Gastroesophageal sphincter (tissue), 4 donors: Measurements from ENCODE around the gene HOXD8. TPM values are rescaled to one million over a fixed set of nuclear protein-coding genes. Genes with fewer than 3 reads are reported as not detected.

ENCODE experiments used
- ATAC-seq: fragments of 150-250 bp; one replicate; pipeline ENCODE4 v1.9.1; 2016; ENCODE audit warnings: mild to moderate bottlenecking, moderate library complexity
- H3K27ac ChIP-seq, 4 donors: fragments of 200-600 bp; sonication (generic) in 3 of 4; 1 replicate in 3 of 4; 2 replicates in 1 of 4; pipeline ENCODE4 v1.5.1; 2016 to 2019
- H3K27me3 ChIP-seq: fragments of 200-600 bp; sonication (generic); one replicate; pipeline ENCODE4 v1.5.1; 2019
- H3K36me3 ChIP-seq, 2 donors: fragments of 200-600 bp; sonication (generic); one replicate each; pipeline ENCODE4 v1.5.1; 2019; ENCODE audit warnings: control low read depth in 1 of 2
- H3K4me1 ChIP-seq, 3 donors: fragments of 200-600 bp; sonication (generic); 1 replicate in 2 of 3; 2 replicates in 1 of 3; pipeline ENCODE4 v1.5.1; 2016 to 2019; ENCODE audit warnings: control low read depth in 2 of 3
- H3K4me3 ChIP-seq, 2 donors: fragments of 200-600 bp; sonication (generic); one replicate each; pipeline ENCODE4 v1.5.1; 2019; ENCODE audit warnings: mild to moderate bottlenecking in 1 of 2, moderate library complexity in 1 of 2
- H3K9me3 ChIP-seq, 3 donors: fragments of 200-600 bp; sonication (generic); one replicate each; pipeline ENCODE4 v1.5.1; 2017 to 2019; ENCODE audit warnings: control low read depth in 2 of 3
- EP300 ChIP-seq: sonication (generic); formaldehyde crosslinking; IDR thresholded peaks from one replicate; pipeline ENCODE4 v1.6.1; 2017; ENCODE audit warnings: antibody characterized with exemption, mild to moderate bottlenecking
- POLR2A ChIP-seq, 2 donors: fragments of 450-650 bp; IDR thresholded peaks; one replicate each; pipeline ENCODE4 v1.6.1; 2017; ENCODE audit warnings: antibody characterized with exemption in 2 of 2, mild to moderate bottlenecking in 2 of 2, moderate library complexity in 1 of 2
- POLR2AphosphoS5 ChIP-seq: sonication (generic); formaldehyde crosslinking; IDR thresholded peaks from one replicate; pipeline ENCODE4 v1.6.1; 2017; ENCODE audit warnings: antibody characterized with exemption
- WGBS, 2 donors: methylation state at CpG; one replicate each; pipeline ENCODE4 v1.1.5; 2018; ENCODE audit warnings: low coverage in 1 of 2; 5-methylcytosine and 5-hydroxymethylcytosine counted together
- total RNA-seq, 4 donors: library from RNA; depleted of rRNA; stranded (reverse); fragments of >200 nt; gene quantifications; one replicate each; pipeline ENCODE4 v1.1.0, GENCODE V29; 2016
- TF ChIP-seq, protein P1 (sequence below), 4 experiments: fragments of 200-600 bp in 2 of 4; fragments of 450-650 bp in 2 of 4; sonication (generic) in 1 of 4; IDR thresholded peaks; one replicate each; pipeline ENCODE4 v1.5.1; 2017 to 2019; ENCODE audit warnings: antibody characterized with exemption in 4 of 4, mild to moderate bottlenecking in 2 of 4, moderate library complexity in 2 of 4

The HOXD8 gene
- total RNA-seq, 4 donors from 2014 or later: 2.3 to 6.9 (median 3.4) TPM

DNA sequence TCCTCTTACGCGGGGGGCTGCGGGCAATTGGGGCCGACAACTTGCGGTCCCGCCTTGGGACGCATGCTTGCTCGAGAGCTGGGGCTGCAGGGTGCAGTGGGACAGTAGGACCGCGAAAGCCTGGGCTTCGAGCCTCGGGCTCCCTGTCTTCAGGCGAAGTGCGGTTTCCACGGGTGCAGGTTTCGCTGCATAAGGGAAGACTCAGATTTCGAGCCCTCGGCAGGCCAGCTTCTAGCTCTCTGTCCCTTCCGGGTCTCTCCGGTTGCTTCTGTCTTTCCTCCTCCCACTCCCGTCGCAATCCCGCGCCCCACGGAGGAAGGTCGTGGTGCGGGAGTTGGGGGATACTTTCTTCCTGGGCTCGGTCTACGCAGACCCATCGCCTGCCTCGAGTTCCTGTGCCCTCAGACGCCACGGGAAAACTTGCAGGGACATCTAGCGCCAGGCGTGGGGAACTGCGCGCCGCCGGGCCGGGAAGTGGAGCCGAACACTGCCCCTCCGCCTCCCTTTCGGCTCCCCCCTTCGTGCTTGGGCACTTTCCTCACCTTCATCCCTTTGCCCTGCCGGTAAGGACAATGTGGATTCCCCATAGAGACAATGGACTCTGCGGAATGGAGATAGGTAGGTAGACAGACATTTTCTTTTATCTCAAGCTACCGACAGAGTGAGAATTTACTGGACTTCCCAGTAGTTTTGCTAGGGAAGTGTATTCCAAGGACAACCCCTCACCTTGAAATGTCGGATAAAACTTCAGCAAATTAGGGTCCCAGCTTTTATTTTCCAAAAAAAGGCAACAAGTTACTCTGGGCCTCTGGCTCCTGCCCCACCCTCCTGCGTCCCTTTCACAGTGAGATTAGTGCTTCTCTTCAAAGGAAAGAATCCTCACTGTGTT, 41.2 kb upstream of the HOXD8 start:
- H3K27me3 ChIP-seq: peaks cover 100% of the 10 kb centered on the region
- ATAC-seq: peak; percentile 47

DNA sequence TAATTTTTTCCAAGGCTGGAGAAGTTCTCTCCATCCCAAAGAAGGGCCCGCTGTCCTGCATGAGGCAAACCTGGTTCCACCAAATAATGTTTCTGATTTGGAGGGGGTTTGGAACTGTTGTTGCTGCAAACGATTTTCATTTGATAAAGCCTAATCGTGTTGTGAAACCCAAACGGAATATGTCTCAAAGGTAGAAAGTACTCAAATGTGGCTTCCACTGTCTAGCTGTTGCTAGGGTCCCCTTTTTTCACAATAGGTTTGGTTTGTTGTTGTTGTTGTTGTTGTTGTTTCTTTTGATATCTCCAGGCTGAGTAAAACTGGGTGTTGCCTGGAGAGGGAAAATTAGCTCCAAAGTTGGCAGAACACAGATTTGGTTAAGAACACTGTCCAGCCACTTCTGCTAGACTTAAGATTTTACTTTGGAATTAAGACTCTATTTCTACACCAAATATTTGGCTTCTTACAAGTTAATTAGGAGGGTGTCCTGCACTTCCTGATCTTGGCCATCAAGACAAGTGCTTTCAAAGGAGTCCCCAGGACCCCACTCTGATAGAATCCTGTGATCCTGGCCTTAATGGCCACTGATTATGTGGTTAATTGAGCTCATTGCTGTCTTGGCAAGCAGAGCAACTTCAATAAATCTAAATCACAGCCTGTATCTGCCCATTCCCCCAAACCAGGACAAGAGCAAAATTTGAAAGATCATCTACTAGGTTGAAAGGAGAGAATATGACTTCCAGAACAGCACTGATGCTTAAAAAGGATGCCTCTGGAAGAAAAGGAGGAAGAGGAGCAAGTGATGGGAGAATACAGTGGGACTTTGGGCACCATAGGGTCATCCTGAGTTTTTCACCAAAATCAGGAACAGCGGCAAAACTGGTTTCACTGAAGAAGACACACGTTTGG, 40.3 kb upstream of the HOXD8 start:
- Histone ChIP-seq H3K36me3 (no peaks in the 10 kb centered on the region), H3K27me3 (peaks cover 100% of the 10 kb centered on the region), H3K4me1 (peaks cover 0 to 53% (median 34%) of the 10 kb centered on the region in 3 donors), H3K27ac (no peak overlapping the region), H3K9me3 (no peaks in the 10 kb centered on the region), H3K4me3 (no peak overlapping the region)
- TF ChIP-seq POLR2AphosphoS5 (no peak), EP300 (no peak), POLR2A (IDR thresholded peaks at IDR 0.05) (no peak)
- TF ChIP-seq, protein P1, sequence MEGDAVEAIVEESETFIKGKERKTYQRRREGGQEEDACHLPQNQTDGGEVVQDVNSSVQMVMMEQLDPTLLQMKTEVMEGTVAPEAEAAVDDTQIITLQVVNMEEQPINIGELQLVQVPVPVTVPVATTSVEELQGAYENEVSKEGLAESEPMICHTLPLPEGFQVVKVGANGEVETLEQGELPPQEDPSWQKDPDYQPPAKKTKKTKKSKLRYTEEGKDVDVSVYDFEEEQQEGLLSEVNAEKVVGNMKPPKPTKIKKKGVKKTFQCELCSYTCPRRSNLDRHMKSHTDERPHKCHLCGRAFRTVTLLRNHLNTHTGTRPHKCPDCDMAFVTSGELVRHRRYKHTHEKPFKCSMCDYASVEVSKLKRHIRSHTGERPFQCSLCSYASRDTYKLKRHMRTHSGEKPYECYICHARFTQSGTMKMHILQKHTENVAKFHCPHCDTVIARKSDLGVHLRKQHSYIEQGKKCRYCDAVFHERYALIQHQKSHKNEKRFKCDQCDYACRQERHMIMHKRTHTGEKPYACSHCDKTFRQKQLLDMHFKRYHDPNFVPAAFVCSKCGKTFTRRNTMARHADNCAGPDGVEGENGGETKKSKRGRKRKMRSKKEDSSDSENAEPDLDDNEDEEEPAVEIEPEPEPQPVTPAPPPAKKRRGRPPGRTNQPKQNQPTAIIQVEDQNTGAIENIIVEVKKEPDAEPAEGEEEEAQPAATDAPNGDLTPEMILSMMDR (IDR thresholded peaks at IDR 0.05): no peak
- no peak for ATAC-seq
- 7 to 11% methylated on average over 4 to 6 of the region's 6 CpGs for WGBS, 2 donors

More for the DNA sequence above, 41.2 kb upstream of the HOXD8 start:
- peak overlapping the region in 1 of 2 donors; percentile 38 for H3K4me3 ChIP-seq
- H3K4me1 ChIP-seq: peaks cover 0 to 52% (median 32%) of the 10 kb centered on the region in 3 donors
- TF ChIP-seq POLR2AphosphoS5: no peak
- TF ChIP-seq EP300: no peak
- TF ChIP-seq, protein P1 (IDR thresholded peaks at IDR 0.05): peak in 3 of 4 experiments; percentile 56 to 82 (median 57)
- TF ChIP-seq POLR2A (IDR thresholded peaks at IDR 0.05): no peak
- H3K36me3 ChIP-seq: no peaks in the 10 kb centered on the region
- 11% methylated on average over 3 of the region's 49 CpGs; no CpG with 5 or more reads in 1 of the 2 donors for WGBS, 2 donors
- no peak overlapping the region for H3K27ac ChIP-seq
- no peaks in the 10 kb centered on the region for H3K9me3 ChIP-seq

DNA sequence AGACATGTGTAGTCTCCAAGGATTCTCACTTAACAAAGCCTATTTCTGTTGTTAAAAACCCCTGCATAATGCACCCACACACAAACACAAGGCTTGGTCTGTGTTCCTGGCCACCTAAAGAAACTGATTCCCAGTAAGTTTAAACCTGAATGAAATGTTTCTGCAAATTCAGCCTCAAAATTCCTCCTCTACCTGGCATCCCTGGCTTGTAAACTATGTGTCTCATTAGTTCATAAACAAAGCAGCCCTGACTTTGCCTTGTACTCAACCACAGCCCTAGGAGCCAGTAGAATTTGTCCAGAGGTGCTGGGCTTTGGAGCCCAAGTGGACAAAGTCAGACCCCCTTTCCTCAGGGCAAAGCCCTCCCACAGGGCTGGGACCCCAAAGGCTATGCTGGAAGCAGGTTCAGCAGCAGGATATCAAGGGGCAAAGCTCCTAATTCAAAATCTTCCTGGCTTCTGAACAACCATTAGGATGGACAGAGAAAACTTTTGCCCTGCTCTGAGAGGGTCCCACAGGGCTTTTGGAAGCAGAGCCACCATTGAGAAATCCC, 39.6 kb upstream of the HOXD8 start:
- Histone ChIP-seq H3K4me3 (no peak overlapping the region), H3K27me3 (peaks cover 100% of the 10 kb centered on the region), H3K27ac (no peak overlapping the region), H3K4me1 (peaks cover 0 to 48% (median 30%) of the 10 kb centered on the region in 3 donors), H3K9me3 (no peaks in the 10 kb centered on the region), H3K36me3 (no peaks in the 10 kb centered on the region)
- TF ChIP-seq, protein P1 (IDR thresholded peaks at IDR 0.05): no peak
- TF ChIP-seq EP300: no peak
- no peak for TF ChIP-seq POLR2AphosphoS5
- TF ChIP-seq POLR2A (IDR thresholded peaks at IDR 0.05): no peak
- no peak for ATAC-seq

DNA sequence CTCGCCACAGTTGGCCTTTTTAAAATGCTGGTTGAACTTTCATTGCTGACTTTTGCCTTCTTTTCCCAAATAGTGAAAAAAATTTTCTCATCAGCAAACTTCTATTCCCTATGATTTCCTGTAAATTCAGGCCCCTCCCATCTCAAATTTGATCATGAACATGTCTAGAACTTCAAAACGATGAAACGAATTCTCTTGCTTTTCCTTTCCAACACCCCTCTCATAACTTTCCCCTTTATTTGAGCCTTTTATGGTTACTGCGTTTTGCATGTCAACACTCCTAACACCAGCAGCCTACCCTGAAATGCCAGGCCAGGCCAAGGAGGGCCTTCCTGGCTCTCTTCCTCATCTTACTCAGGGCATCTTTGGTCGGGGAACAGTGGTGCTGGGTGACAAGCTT, 38.6 kb upstream of the HOXD8 start:
- TF ChIP-seq POLR2AphosphoS5: no peak
- TF ChIP-seq, protein P1 (IDR thresholded peaks at IDR 0.05): no peak

More for the DNA sequence above, 38.6 kb upstream of the HOXD8 start:
- H3K27ac ChIP-seq: no peak overlapping the region
- H3K4me1 ChIP-seq: peaks cover 0 to 38% (median 25%) of the 10 kb centered on the region in 3 donors
- peaks cover 100% of the 10 kb centered on the region for H3K27me3 ChIP-seq
- no peak overlapping the region for H3K4me3 ChIP-seq
- ATAC-seq: no peak
- no peaks in the 10 kb centered on the region for H3K36me3 ChIP-seq
- WGBS, 2 donors: 35 to 44% methylated on average over 3 to 4 of the region's 5 CpGs
- H3K9me3 ChIP-seq: no peaks in the 10 kb centered on the region
